Loucy (cell line): Measurements from ENCODE around the gene MRFAP1.
"Not testable (repeated sequence)": the region's sequence is repeated elsewhere in the genome, so short reads cannot be mapped to it uniquely, and the experiment has no call there.

ENCODE experiments used
- H2AFZ ChIP-seq: fragments of 200-600 bp; sonication (generic); 2 replicates; pipeline ENCODE4 v1.6.0; 2016; ENCODE audit warnings: antibody characterized with exemption, mild to moderate bottlenecking, low read length, moderate library complexity
- H3F3A ChIP-seq: fragments of 200-600 bp; 2 replicates; pipeline ENCODE4 v1.6.0; 2016; ENCODE audit warnings: antibody characterized with exemption, low read depth, mild to moderate bottlenecking
- H3K27me3 ChIP-seq: fragments of 200-600 bp; sonication (generic); 2 replicates; pipeline ENCODE4 v1.6.1; 2014; ENCODE audit warnings: low read length, mild to moderate bottlenecking; ENCODE audit not compliant: insufficient read depth, poor library complexity, severe bottlenecking
- H3K36me3 ChIP-seq: fragments of 200-600 bp; sonication (generic); 2 replicates; pipeline ENCODE4 v1.6.1; 2016; ENCODE audit warnings: low read length; ENCODE audit not compliant: insufficient read depth
- H3K4me1 ChIP-seq: fragments of 200-600 bp; sonication (generic); 2 replicates; pipeline ENCODE4 v1.5.1; 2014; ENCODE audit warnings: low read length, mild to moderate bottlenecking; ENCODE audit not compliant: insufficient read depth, poor library complexity, severe bottlenecking
- H3K4me2 ChIP-seq: fragments of 200-600 bp; sonication (generic); 2 replicates; pipeline ENCODE4 v1.6.0; 2014; ENCODE audit warnings: antibody characterized with exemption, low read length, low read depth, mild to moderate bottlenecking; ENCODE audit not compliant: poor library complexity, severe bottlenecking
- H3K4me3 ChIP-seq: fragments of 200-600 bp; sonication (generic); 2 replicates; pipeline ENCODE4 v1.5.1; 2014; ENCODE audit warnings: low read length, mild to moderate bottlenecking, mixed read lengths; ENCODE audit not compliant: poor library complexity, severe bottlenecking
- H3K79me2 ChIP-seq: fragments of 200-600 bp; sonication (generic); 2 replicates; pipeline ENCODE4 v1.6.1; 2014; ENCODE audit warnings: low read length; ENCODE audit not compliant: insufficient read depth
- H3K9ac ChIP-seq: fragments of 200-600 bp; sonication (generic); 2 replicates; pipeline ENCODE4 v1.6.0; 2014; ENCODE audit warnings: mild to moderate bottlenecking, low read depth, low read length, moderate library complexity; ENCODE audit not compliant: poor library complexity, severe bottlenecking
- H3K9me2 ChIP-seq: fragments of 200-600 bp; sonication (generic); replicated peaks from 2 replicates; pipeline ENCODE4 v1.6.1; 2016; ENCODE audit warnings: low read depth, low read length, mixed read lengths
- H3K9me3 ChIP-seq: fragments of 200-600 bp; sonication (generic); 2 replicates; pipeline ENCODE4 v1.6.1; 2014; ENCODE audit warnings: mild to moderate bottlenecking, antibody characterized with exemption, low read length, low read depth; ENCODE audit not compliant: insufficient read depth
- H4K20me1 ChIP-seq: fragments of 200-600 bp; sonication (generic); 2 replicates; pipeline ENCODE4 v1.6.0; 2014; ENCODE audit warnings: antibody characterized with exemption, low read length, mild to moderate bottlenecking; ENCODE audit not compliant: insufficient read depth, poor library complexity, severe bottlenecking
- CTCF ChIP-seq: fragments of 200-600 bp; sonication (generic); conservative IDR thresholded peaks from 2 replicates; pipeline ENCODE4 v1.5.1; 2014; ENCODE audit warnings: mild to moderate bottlenecking, antibody characterized with exemption, low read length
- EZH2phosphoT487 ChIP-seq: fragments of 200-600 bp; IDR thresholded peaks from 2 replicates; pipeline ENCODE4 v1.6.1; 2018; ENCODE audit warnings: antibody characterized with exemption, mild to moderate bottlenecking, moderate library complexity, borderline replicate concordance

Gene MRFAP1

GRCh38 chr4:6668391-6668790 is 27.9 kb downstream of the MRFAP1 start:
- no peak overlapping the region for H2AFZ ChIP-seq
- H3K4me3 ChIP-seq: no peak overlapping the region
- no peaks in the 10 kb centered on the region for H3F3A ChIP-seq
- H3K36me3 ChIP-seq: no peaks in the 10 kb centered on the region
- TF ChIP-seq CTCF (no peak), EZH2phosphoT487 (no peak)
- H3K27me3 ChIP-seq: no peaks in the 10 kb centered on the region
- H3K4me1 ChIP-seq: peaks cover 1% of the 10 kb centered on the region
- no peaks in the 10 kb centered on the region for H3K9me3 ChIP-seq
- H3K79me2 ChIP-seq: no peaks in the 10 kb centered on the region
- H3K9ac ChIP-seq: no peak overlapping the region
- no peaks in the 10 kb centered on the region for H4K20me1 ChIP-seq
- no peaks in the 10 kb centered on the region for H3K9me2 ChIP-seq
- no peak overlapping the region for H3K4me2 ChIP-seq

GRCh38 chr4:6671648-6672047 is 31.2 kb downstream of the MRFAP1 start:
- no peak overlapping the region for H3K9ac ChIP-seq
- no peaks in the 10 kb centered on the region for H3F3A ChIP-seq
- no peak overlapping the region for H3K4me3 ChIP-seq
- no peak overlapping the region for H2AFZ ChIP-seq
- TF ChIP-seq CTCF: no peak
- no peak for TF ChIP-seq EZH2phosphoT487
- H3K4me1 ChIP-seq: peaks cover 23% of the 10 kb centered on the region
- H3K4me2 ChIP-seq: no peak overlapping the region
- peaks cover 25% of the 10 kb centered on the region for H3K79me2 ChIP-seq
- H3K36me3 ChIP-seq: no peaks in the 10 kb centered on the region
- H4K20me1 ChIP-seq: peaks cover 22% of the 10 kb centered on the region
- no peaks in the 10 kb centered on the region for H3K27me3 ChIP-seq
- no peaks in the 10 kb centered on the region for H3K9me2 ChIP-seq
- H3K9me3 ChIP-seq: no peaks in the 10 kb centered on the region

DNA sequence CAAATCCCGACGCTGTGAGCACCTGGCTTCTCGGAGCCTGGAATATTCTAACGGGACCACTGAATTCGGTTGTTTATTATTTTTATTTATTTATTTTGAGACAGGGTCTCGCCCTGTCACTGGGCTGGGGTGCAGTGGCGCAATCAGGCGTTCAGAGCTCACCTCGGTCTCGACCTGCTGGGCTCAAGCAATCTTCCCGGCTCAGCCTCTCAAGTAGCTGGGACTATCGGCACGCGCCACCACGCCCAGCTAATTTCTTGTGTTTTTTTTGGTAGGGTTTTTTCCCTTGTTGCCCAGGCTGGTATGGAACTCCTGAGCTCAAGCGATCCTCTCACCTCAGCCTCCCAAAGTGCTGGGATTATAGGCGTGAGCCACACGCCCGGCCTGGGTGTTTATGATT is 31.6 kb downstream of the MRFAP1 start:
- Histone ChIP-seq H3K9ac (no peak overlapping the region), H3K27me3 (no peaks in the 10 kb centered on the region), H3K9me2 (no peaks in the 10 kb centered on the region), H3K4me3 (no peak overlapping the region), H3K79me2 (peaks cover 30% of the 10 kb centered on the region), H3K36me3 (no peaks in the 10 kb centered on the region), H3K4me2 (no peak overlapping the region), H3K4me1 (peaks cover 27% of the 10 kb centered on the region), H2AFZ (no peak overlapping the region), H4K20me1 (peaks cover 27% of the 10 kb centered on the region), H3K9me3 (no peaks in the 10 kb centered on the region), H3F3A (no peaks in the 10 kb centered on the region)
- no peak for TF ChIP-seq CTCF
- TF ChIP-seq EZH2phosphoT487: no peak

GRCh38 chr4:6672541-6673190 is 32.2 kb downstream of the MRFAP1 start:
- not testable (repeated sequence) for H3K27me3 ChIP-seq, H3K4me3 ChIP-seq, H3K9me2 ChIP-seq, H3F3A ChIP-seq, H3K9ac ChIP-seq, H3K36me3 ChIP-seq, H3K9me3 ChIP-seq, H2AFZ ChIP-seq
- Histone ChIP-seq H4K20me1 (peaks cover 32% of the 10 kb centered on the region), H3K4me1 (peaks cover 32% of the 10 kb centered on the region), H3K4me2 (peak overlapping the region; percentile 98), H3K79me2 (peaks cover 36% of the 10 kb centered on the region)

- H4K20me1 ChIP-seq: peaks cover 34% of the 10 kb centered on the region
- peak overlapping the region; percentile 95 for H2AFZ ChIP-seq
- peaks cover 32% of the 10 kb centered on the region for H3K4me1 ChIP-seq
- H3K9me3 ChIP-seq, H3K9me2 ChIP-seq, H3K36me3 ChIP-seq, H3K27me3 ChIP-seq, H3F3A ChIP-seq: not testable (repeated sequence)
- H3K4me3 ChIP-seq: peak overlapping the region; percentile 91
- peaks cover 38% of the 10 kb centered on the region for H3K79me2 ChIP-seq
- peak overlapping the region; percentile 98 for H3K4me2 ChIP-seq
- H3K9ac ChIP-seq: peak overlapping the region; percentile 87
Measured at GRCh38 chr4:6673191-6673659, 32.7 kb downstream of the MRFAP1 start.
